Subcutaneous adipose tissue (tissue), 4 donors: ENCODE results near the gene HMG20B. TPM values are rescaled to one million over a fixed set of nuclear protein-coding genes. Genes with fewer than 3 reads are reported as not detected.

Source experiments
- total RNA-seq, 4 donors: library from RNA; depleted of rRNA; stranded (reverse); fragments of >200 nt; gene quantifications; one replicate each; pipeline ENCODE4 v1.1.0, GENCODE V29; 2016
- TF ChIP-seq, protein P1 (sequence below): fragments of 450-650 bp; IDR thresholded peaks from one replicate; pipeline ENCODE4 v1.5.1; 2016; ENCODE audit warnings: low read depth, mild to moderate bottlenecking, control low read depth, antibody characterized with exemption, moderate library complexity

The HMG20B gene
- total RNA-seq, 4 donors from 2014 or later, result 51.4 to 124 (median 102) TPM

DNA sequence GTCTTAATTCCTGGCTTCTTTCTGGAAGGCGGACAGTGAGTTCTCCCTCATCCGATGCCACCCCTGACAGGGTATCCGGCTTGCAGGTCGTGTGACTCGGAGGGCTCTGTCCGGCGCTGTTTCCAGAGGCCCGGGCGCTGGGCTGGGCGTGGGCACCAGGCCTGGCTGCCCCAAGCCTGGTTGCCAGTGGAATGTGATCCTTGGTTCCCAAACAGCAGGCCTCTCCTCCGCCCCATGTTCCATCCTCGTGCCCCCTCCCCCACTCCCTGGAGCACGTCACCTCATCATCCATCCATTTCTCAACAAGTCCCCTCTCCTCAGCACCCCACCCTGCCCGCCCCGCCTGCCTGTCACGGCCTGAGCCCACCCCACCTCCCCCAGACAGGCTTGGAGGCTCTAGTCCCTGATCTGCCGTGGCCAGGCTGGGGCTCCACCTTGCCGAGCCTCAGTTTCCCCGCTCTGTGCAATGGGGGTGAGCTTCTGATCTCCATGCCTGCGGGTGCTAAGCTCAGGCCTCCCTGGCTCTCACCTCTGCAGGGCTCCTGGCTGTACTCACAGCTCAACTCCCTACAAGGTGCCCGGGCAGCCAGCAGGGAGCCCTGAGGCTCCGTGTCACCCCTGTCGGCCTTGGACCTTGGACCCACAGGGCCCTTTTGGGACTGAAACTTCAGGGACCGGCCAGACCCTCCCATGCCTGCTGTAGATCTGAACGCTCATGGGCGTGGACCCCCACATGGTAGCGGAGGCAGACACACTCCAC is 31.7 kb downstream of the HMG20B start:
- TF ChIP-seq, protein P1, sequence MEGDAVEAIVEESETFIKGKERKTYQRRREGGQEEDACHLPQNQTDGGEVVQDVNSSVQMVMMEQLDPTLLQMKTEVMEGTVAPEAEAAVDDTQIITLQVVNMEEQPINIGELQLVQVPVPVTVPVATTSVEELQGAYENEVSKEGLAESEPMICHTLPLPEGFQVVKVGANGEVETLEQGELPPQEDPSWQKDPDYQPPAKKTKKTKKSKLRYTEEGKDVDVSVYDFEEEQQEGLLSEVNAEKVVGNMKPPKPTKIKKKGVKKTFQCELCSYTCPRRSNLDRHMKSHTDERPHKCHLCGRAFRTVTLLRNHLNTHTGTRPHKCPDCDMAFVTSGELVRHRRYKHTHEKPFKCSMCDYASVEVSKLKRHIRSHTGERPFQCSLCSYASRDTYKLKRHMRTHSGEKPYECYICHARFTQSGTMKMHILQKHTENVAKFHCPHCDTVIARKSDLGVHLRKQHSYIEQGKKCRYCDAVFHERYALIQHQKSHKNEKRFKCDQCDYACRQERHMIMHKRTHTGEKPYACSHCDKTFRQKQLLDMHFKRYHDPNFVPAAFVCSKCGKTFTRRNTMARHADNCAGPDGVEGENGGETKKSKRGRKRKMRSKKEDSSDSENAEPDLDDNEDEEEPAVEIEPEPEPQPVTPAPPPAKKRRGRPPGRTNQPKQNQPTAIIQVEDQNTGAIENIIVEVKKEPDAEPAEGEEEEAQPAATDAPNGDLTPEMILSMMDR, result no peak

DNA sequence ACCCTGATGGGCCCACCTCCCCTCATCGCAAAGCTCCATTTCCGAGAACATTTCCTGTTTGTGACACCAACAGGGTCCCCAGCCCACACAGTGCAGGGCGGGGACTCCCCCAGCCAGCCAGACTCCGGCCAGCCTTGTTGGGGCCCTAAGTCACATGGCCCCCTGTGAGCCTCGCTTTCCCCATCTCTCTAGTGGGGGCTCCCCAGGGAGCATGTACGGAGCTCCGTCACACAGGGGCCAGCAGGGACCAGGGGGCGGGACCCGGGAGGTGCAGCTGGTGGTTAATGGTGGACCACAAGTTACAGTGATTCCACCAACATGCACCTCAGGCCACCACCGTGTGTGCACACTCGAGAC is 32.2 kb downstream of the HMG20B start:
- TF ChIP-seq, protein P1, result no peak

DNA sequence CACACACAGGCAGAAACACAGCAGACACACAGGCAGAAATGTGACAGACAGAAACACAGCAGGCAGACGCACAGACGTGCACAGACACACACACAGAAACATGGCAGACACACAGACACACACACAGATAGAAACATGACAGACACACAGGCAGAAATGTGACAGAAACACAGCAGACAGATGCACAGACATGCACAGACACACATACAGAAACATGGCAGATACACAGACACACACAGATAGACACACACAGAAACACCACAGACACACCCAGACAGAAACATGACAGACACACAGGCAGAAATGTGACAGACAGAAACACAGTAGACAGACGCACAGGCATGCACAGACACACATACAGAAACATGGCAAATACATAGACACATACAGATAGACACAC is 32.6 kb downstream of the HMG20B start:
- TF ChIP-seq, protein P1, result no peak

DNA sequence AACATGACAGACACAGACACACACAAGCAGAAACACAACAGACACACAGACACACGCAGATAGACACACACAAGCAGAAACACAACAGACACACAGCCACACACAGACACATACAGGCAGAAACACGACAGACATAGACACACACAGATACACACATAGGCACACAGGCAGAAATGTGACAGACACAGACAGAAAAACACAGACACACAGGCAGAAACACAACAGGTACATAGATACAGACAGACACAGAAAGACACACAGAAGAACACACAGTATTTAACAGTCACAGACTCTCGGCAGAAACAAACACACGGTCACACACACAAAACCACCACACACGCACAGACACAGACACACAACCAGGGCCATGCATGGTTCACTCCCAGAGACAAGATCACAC is 33.0 kb downstream of the HMG20B start:
- TF ChIP-seq, protein P1, result no peak

DNA sequence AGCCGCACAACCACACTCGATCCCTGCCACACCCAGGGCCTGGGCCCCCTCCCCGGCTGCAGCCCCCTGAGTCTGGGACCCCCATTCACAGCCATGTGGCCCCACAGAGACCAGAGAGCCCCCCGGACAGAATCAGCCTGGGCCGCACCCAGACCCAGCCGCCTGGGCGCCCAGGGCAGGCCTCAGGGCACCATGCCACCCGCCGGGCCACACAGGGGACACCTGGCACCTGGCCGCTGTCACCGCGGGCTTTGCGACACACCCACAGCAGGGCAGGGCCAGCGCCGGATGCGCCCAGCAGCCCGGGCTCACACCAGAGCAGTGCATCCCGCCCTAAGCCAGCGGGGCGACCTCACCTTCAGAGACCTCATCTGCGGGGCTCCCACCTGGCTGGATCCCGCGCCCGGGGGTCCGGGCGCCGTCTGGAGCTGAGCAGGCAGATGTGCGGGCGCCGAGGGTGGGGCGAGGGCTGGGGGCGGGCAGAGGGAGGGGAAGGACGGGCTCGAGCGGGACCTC is 33.5 kb downstream of the HMG20B start:
- TF ChIP-seq, protein P1, result no peak

DNA sequence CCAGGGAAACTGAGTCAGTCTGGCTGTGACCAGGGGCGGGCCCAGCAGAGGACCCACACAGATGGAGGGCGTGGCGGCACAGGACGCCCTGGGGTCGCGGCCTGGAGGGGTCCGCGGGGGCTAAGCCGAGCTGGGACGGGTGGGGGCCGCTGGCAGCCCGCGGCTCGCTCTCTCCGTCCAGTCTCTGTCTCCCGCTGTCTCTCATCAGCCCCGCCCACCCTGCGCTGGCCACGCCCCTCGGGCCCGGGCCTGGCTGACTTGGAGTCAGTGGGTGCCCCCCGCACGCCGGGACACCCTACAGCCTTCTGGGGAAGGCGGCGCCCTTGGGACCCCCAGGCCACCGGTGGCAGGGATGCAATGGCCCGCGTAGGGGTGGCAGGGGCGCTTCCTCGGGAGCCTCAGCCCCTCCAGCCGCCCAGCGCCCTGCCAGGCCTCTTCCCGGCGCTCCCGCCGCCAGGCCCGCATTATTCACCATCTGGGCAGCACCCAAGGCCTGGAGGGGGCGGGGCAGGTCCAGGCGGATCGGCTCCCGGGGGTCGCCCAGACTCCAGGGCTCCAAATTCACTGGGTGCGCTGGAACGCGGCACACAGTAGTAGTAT is 34.0 kb downstream of the HMG20B start, which contains the start of gene TBXA2R:
Gene TBXA2R (minus strand): TSS at position 186 of the 600 bp plus-strand sequence. CDS start 6,241 bp downstream, outside the sequence.
- TF ChIP-seq, protein P1, result no peak

DNA sequence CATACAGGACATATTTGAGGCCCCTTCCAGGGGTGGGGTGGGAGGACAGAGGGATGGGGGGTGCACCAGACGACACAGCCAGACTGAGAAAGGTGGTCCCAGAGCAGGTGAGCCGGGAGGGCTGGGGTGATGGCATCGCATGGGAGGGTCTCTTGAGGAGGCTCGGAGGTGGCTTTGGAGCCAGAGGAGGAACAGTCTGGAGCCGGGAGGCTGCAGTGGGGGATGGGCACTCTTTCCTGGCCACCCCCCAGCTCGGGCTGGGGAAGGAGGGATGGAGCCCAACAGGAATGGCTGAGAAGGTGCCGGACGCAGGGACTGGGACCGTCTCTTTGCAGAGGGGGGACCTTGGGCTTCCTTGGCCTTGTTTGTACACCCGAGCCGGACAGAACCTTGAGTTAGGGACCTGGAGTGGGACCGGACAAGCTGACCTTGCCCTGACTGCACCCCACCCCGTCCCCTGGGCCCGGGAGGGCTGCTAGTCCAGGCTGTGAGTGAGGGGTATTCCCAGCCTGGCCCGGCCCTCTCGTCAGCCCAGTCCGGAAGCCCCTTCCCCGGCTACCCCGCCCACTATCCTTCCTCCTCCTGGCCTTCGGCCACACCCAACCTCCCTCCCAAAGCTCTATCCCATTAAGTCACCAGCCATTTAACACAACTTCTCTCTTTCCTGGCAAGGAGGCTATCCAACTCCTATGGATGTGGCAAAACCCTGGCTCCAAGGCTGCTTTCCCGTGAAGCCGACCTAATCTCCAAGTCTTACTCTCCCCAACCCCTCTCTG is 34.7 kb downstream of the HMG20B start:
- TF ChIP-seq, protein P1, result no peak
